Measurements from ENCODE around the gene VPS37B. TPM values are rescaled to one million over a fixed set of nuclear protein-coding genes. Genes with fewer than 3 reads are reported as not detected.

VPS37B gene
- total and polyA plus RNA-seq, 2 donors (not counting 3 experiments of a cell fraction or from before 2014, with no cell fraction given), result 39.5 to 45.9 TPM

DNA sequence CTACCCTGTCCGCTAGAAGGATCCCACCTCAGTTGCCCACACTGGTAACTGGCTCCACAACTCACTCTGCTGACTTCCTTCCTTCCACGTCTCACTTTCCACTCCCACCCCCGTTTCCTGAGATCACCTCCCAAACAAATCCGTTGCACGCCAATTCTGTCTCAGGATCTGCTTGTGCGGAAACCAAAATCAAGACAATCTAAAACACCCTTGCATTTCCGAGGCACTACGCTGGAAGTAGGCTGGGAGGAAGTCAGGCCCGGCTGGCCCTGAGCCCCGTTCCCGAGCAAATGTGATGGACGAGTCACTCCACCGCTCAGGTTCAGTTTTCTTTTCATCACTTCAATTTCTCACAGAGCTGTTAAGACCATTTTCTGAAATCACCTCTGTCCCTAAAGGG, 47.3 kb upstream of the VPS37B start:
- Histone ChIP-seq H3K9ac (replicated peaks; ENCODE audit: extremely low read depth, insufficient read depth, low read length) (peak overlapping the region; percentile 20), H3K79me2 (ENCODE audit: control insufficient read depth, insufficient read depth, low read length) (no peaks in the 10 kb centered on the region), H4K20me1 (replicated peaks; ENCODE audit: control insufficient read depth, extremely low read depth, insufficient read depth, low read length) (no peaks in the 10 kb centered on the region), H3K9me3 (replicated peaks; ENCODE audit: control insufficient read depth, insufficient read depth, low read length) (no peaks in the 10 kb centered on the region), H3K4me3 (replicated peaks in 1 of 3; ENCODE audit: insufficient read depth in 1 of 3, low read depth in 1 of 3, low read length in 3 of 3) (no peak overlapping the region), H3K27ac (ENCODE audit: insufficient read depth, low read depth, low read length) (peak overlapping the region; percentile 54), H3K36me3 (ENCODE audit: control insufficient read depth in 2 of 2, extremely low read depth in 1 of 2, insufficient read depth in 2 of 2, low read length in 2 of 2) (no peaks in the 10 kb centered on the region), H3K4me2 (ENCODE audit: insufficient read depth, low read length) (peak overlapping the region; percentile 49), H3K27me3 (ENCODE audit: control insufficient read depth in 2 of 2, insufficient read depth in 2 of 2, low read length in 2 of 2) (no peaks in the 10 kb centered on the region), H3K4me1 (ENCODE audit: control insufficient read depth, extremely low read depth, insufficient read depth, low read length) (peaks cover 43% of the 10 kb centered on the region), H2AFZ (ENCODE audit: low read depth, low read length) (peak overlapping the region; percentile 66), H3K9me1 (replicated peaks; ENCODE audit: control insufficient read depth, extremely low read depth, insufficient read depth, low read length) (no peaks in the 10 kb centered on the region)
- dilution Hi-C loops (cut with MboI; ENCODE audit: extremely low pct_ligation_motif_present, low sequenced_read_pairs) (no loop called here), intact Hi-C loops (cut with micrococcal nuclease) (loop anchor here (1.0 to 5.0 kb wide), 2 partner anchors 32 to 46 kb away; partner anchors contain the start of genes OGFOD2 and VPS37B)
- POLR2A ChIA-PET, result no interaction called here
- FAIRE-seq (peak; percentile 97), DNase-seq (ENCODE audit: low read depth, low spot score) (peak; percentile 70)
- CTCF ChIA-PET, result interaction anchor here (1.4 to 19.1 kb wide), 2 partner anchors 73 to 83 kb away, joined by 3 to 200 read pairs; no protein-coding TSS in a partner anchor
- BruUV-seq (replicated peaks), result no TSS peak
- TF ChIP-seq POLR2A (IDR thresholded peaks at IDR 0.05; ENCODE audit: low read depth, low read length) (no peak), EZH2 (IDR thresholded peaks at IDR 0.05; ENCODE audit: borderline replicate concordance, low read depth, low read length, severe bottlenecking) (no peak), JUN (IDR thresholded peaks at IDR 0.05; ENCODE audit: borderline replicate concordance, insufficient read depth, insufficient read length, low read depth) (peak; percentile 20), GATA2 (IDR thresholded peaks at IDR 0.05; ENCODE audit: insufficient read depth, insufficient read length, low read depth, low read length) (peak; percentile 53), POLR2AphosphoS5 (IDR thresholded peaks at IDR 0.05; ENCODE audit: insufficient read depth, low read depth, low read length) (peak; percentile 49)
- TF ChIP-seq, protein P1, sequence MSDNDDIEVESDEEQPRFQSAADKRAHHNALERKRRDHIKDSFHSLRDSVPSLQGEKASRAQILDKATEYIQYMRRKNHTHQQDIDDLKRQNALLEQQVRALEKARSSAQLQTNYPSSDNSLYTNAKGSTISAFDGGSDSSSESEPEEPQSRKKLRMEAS (IDR thresholded peaks at IDR 0.05; ENCODE audit: insufficient read depth, insufficient read length), result no peak

DNA sequence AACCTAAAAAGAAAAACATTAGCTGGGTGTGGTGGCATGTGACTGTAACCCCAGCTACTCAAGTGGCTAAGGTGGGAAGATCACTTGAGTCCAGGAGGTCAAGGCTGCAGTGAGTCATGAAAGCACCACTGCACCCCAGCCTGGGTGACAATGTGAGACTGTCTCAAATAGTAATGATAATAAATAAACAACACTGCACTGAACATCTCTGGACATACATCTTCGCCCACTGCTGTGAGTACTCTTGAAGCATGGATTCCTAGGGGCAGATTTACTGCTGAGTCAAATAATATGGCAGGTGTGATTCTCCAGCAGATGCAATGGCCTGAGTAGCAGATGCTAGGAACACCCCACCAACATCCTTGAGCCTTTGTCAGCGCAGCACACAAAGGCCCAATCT, 46.7 kb upstream of the VPS37B start:
- Histone ChIP-seq H3K79me2 (ENCODE audit: control insufficient read depth, insufficient read depth, low read length) (no peaks in the 10 kb centered on the region), H3K36me3 (ENCODE audit: control insufficient read depth in 2 of 2, extremely low read depth in 1 of 2, insufficient read depth in 2 of 2, low read length in 2 of 2) (peaks cover 0 to 2% of the 10 kb centered on the region in 2 experiments), H3K27me3 (ENCODE audit: control insufficient read depth in 2 of 2, insufficient read depth in 2 of 2, low read length in 2 of 2) (no peaks in the 10 kb centered on the region), H3K9ac (replicated peaks; ENCODE audit: extremely low read depth, insufficient read depth, low read length) (no peak overlapping the region), H3K9me3 (replicated peaks; ENCODE audit: control insufficient read depth, insufficient read depth, low read length) (no peaks in the 10 kb centered on the region), H3K9me1 (replicated peaks; ENCODE audit: control insufficient read depth, extremely low read depth, insufficient read depth, low read length) (no peaks in the 10 kb centered on the region), H3K4me3 (replicated peaks in 1 of 3; ENCODE audit: insufficient read depth in 1 of 3, low read depth in 1 of 3, low read length in 3 of 3) (no peak overlapping the region), H3K27ac (ENCODE audit: insufficient read depth, low read depth, low read length) (peak overlapping the region; percentile 54), H3K4me1 (ENCODE audit: control insufficient read depth, extremely low read depth, insufficient read depth, low read length) (peaks cover 41% of the 10 kb centered on the region), H4K20me1 (replicated peaks; ENCODE audit: control insufficient read depth, extremely low read depth, insufficient read depth, low read length) (no peaks in the 10 kb centered on the region), H3K4me2 (ENCODE audit: insufficient read depth, low read length) (no peak overlapping the region), H2AFZ (ENCODE audit: low read depth, low read length) (no peak overlapping the region)
- TF ChIP-seq MYC (IDR thresholded peaks at IDR 0.05; ENCODE audit: low read depth, low read length) (no peak), POLR2A (IDR thresholded peaks at IDR 0.05; ENCODE audit: low read depth, low read length) (peak; percentile 8)
- dilution Hi-C loops (cut with MboI; ENCODE audit: extremely low pct_ligation_motif_present, low sequenced_read_pairs), result no loop called here
- no peak for DNase-seq (ENCODE audit: low read depth, low spot score)
- POLR2A ChIA-PET, result interaction anchor here (0.6 kb wide), 1 partner anchor 26 kb away, joined by 8 read pairs; no protein-coding TSS in a partner anchor
- no peak for FAIRE-seq
- CTCF ChIA-PET, result interaction anchor here (19.1 kb wide), 1 partner anchor 82 kb away, joined by 200 read pairs; no protein-coding TSS in a partner anchor
- intact Hi-C loops (cut with micrococcal nuclease), result loop anchor here (1.0 to 5.0 kb wide), 2 partner anchors 33 to 45 kb away; partner anchors contain the start of genes OGFOD2 and VPS37B
- no TSS peak for BruUV-seq (replicated peaks)
